Activated T-helper 17 cell treated with anti-CD3 and anti-CD28 coated beads, Interleukin-2, amount 50 U/mL, for 72 hours (primary cell): ENCODE measurements around the gene PDSS2. TPM values are rescaled to one million over a fixed set of nuclear protein-coding genes. Genes with fewer than 3 reads are reported as not detected.
"Not testable (repeated sequence)": the region's sequence is repeated elsewhere in the genome, so short reads cannot be mapped to it uniquely, and the experiment has no call there.

ENCODE experiments used
- ATAC-seq: fragments of 150-1000 bp; cut with Tn5 transposase; replicated peaks from 2 replicates; pipeline ENCODE4 v1.10.0; 2021; ENCODE audit warnings: mild to moderate bottlenecking, moderate library complexity
- H3K27ac Mint-ChIP-seq: one replicate; pipeline ENCODE4 v1.8.0; 2022; ENCODE audit warnings: mixed read lengths
- H3K27me3 Mint-ChIP-seq: one replicate; pipeline ENCODE4 v1.8.0; 2022; ENCODE audit warnings: mixed read lengths
- H3K36me3 Mint-ChIP-seq: one replicate; pipeline ENCODE4 v1.8.0; 2022; ENCODE audit warnings: low read depth, mild to moderate bottlenecking, mixed read lengths
- H3K4me1 Mint-ChIP-seq: one replicate; pipeline ENCODE4 v1.8.0; 2022; ENCODE audit warnings: mixed read lengths
- H3K4me3 Mint-ChIP-seq: one replicate; pipeline ENCODE4 v1.8.0; 2022; ENCODE audit warnings: mild to moderate bottlenecking, mixed read lengths
- H3K9me3 Mint-ChIP-seq: one replicate; pipeline ENCODE4 v1.8.0; 2022; ENCODE audit warnings: mixed read lengths
- total RNA-seq, 2 donors: library from RNA; stranded (reverse); gene quantifications; one replicate each; pipeline ENCODE4 v1.2.3, GENCODE V29; 2022

PDSS2 gene
- total RNA-seq, 2 donors from 2014 or later = 10.4 to 13.6 TPM

DNA sequence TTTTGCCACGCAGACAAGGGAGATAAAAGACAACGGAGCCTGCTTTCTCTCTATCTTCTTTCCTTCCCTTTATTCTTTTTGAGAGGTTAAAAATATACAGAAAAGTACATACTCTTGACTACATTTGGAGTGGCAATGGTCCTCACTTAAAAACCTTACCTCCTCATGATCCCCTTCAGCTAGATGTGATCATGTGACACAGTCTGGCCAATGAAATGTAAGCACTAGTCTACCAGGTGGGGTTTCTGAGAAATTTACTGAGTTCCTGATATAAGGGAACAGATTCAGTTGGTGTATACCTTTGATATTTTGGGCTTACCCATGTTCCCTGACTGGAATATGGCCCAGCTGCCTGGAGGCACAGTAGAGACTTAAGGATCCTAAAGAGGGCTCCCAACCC is 178.6 kb downstream of the PDSS2 start:
- Mint-ChIP-seq H3K9me3 (no peaks in the 10 kb centered on the region), H3K27ac (no peak overlapping the region), H3K27me3 (no peaks in the 10 kb centered on the region), H3K4me3 (no peak overlapping the region), H3K36me3 (no peaks in the 10 kb centered on the region), H3K4me1 (no peaks in the 10 kb centered on the region)
- ATAC-seq = no peak

DNA sequence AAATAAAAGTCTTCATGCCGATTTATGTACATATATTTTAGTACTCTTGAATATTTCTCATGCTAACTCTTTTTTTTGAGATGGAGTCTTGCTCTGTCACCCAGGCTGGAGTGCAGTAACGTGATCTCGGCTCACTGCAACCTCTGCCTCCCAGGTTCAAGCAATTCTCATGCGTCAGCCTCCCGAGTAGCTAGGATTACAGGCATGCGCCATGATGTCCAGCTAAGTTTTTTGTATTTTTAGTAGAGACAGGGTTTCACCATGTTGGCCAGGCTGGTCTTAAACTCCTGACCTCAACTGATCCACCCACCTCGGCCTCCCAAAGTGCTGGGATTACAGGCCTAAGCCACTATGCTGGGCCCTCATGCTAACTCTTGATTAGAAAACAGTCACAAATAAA is 179.4 kb downstream of the PDSS2 start:
- H3K27me3 Mint-ChIP-seq, H3K4me1 Mint-ChIP-seq, H3K9me3 Mint-ChIP-seq, H3K36me3 Mint-ChIP-seq, H3K27ac Mint-ChIP-seq, ATAC-seq, H3K4me3 Mint-ChIP-seq: not testable (repeated sequence)

DNA sequence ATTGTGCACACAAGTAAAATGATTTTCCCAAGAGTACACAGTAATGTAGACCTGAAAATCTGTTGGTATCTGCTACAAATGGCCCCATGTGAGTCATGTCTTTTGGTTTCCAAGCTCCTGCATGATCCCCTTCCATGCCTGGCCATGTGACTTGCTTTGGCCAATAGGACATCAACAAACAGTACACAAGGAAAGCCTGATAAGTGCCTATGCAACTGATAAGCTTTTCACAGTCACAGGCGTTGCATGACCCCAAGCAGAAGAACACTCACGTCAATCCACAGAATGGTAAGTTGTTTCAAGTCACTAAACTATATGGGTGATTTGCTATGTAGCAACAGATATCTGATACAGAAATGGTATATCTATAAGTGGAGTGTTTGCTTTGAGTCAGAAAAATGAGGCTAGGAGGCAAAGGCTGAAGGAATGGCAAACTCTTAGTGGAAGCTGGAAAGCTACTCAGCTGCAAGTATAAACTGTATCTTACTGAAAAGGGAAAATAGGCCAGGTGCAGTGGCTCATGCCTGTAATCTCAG is 184.0 kb downstream of the PDSS2 start:
- Mint-ChIP-seq H3K4me1 (no peaks in the 10 kb centered on the region), H3K27me3 (no peaks in the 10 kb centered on the region), H3K27ac (no peak overlapping the region), H3K4me3 (no peak overlapping the region), H3K9me3 (no peaks in the 10 kb centered on the region), H3K36me3 (peaks cover 5% of the 10 kb centered on the region)
- ATAC-seq = peak; percentile 42

DNA sequence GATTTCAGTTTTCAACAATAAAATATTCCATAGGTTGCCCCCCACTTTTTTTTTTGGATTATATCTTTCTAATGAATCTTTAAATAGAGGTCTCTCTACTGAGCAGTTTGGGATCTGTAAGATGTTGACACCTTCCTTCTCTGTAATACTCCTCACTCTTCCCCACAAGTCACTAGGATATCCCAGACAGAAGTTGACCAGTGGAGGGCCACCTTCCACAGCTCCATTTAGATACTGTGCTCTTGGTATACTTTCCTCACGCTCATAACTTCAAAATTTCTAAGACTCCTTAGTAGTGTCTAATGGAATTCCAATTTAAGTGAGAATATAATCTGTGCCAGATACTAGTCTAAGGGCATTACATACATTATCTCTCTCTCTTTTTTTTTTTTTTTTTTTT is 185.1 kb downstream of the PDSS2 start:
- no peaks in the 10 kb centered on the region for H3K27me3 Mint-ChIP-seq
- ATAC-seq = no peak
- peaks cover 5% of the 10 kb centered on the region for H3K36me3 Mint-ChIP-seq
- no peak overlapping the region for H3K27ac Mint-ChIP-seq
- H3K4me1 Mint-ChIP-seq = no peaks in the 10 kb centered on the region
- no peaks in the 10 kb centered on the region for H3K9me3 Mint-ChIP-seq
- no peak overlapping the region for H3K4me3 Mint-ChIP-seq

DNA sequence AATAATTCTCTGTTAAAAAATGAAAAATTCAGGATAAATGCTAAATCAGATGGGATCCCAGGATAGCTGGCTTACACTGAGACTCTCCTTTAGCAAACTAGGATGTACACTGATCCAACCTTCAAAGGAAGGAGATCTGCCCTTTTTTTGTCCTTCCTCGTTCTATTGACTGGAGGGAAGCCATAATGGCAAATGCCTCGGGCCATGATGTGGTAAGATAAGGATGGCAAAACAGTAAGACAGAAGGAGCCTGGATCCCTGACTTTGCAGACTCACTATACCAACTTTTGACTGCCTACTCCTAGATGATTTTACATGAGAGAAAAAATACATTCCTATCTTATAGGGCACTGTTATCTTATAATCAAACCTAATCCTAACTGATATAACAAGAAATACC is 187.1 kb downstream of the PDSS2 start:
- H3K27ac Mint-ChIP-seq = no peak overlapping the region
- no peak overlapping the region for H3K4me3 Mint-ChIP-seq
- no peaks in the 10 kb centered on the region for H3K9me3 Mint-ChIP-seq
- no peaks in the 10 kb centered on the region for H3K4me1 Mint-ChIP-seq
- H3K36me3 Mint-ChIP-seq = peaks cover 5% of the 10 kb centered on the region
- no peak for ATAC-seq
- H3K27me3 Mint-ChIP-seq = no peaks in the 10 kb centered on the region

DNA sequence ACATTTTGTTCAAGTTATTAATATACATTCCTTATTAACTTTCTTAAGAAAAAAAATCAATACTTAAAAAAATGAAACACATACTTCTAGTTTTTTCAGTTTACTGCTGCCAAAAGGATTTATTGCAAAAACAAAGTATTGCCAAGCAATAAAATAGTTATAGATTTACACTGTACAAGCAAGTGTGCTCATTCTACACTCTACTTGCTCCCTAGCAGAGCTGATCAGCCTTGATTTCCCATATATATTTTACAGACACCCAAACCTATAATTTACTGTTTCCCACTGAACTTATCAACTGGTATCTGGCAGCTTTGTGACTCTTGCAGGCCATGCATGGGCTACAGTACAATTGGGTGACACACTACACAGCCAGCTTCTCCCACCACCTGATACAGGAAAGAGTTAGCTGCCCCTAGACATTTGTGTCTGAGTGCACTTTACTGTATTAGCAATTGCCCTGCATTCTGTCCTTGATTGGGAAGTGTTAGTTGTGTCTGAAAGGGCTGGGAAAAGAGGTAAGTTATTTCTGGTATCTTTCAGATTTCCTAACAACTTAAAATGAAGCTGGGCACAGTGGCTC is 188.1 kb downstream of the PDSS2 start:
- ATAC-seq = no peak
- no peak overlapping the region for H3K27ac Mint-ChIP-seq
- peaks cover 5% of the 10 kb centered on the region for H3K36me3 Mint-ChIP-seq
- H3K9me3 Mint-ChIP-seq = no peaks in the 10 kb centered on the region
- H3K4me3 Mint-ChIP-seq = no peak overlapping the region
- no peaks in the 10 kb centered on the region for H3K27me3 Mint-ChIP-seq
- no peaks in the 10 kb centered on the region for H3K4me1 Mint-ChIP-seq

DNA sequence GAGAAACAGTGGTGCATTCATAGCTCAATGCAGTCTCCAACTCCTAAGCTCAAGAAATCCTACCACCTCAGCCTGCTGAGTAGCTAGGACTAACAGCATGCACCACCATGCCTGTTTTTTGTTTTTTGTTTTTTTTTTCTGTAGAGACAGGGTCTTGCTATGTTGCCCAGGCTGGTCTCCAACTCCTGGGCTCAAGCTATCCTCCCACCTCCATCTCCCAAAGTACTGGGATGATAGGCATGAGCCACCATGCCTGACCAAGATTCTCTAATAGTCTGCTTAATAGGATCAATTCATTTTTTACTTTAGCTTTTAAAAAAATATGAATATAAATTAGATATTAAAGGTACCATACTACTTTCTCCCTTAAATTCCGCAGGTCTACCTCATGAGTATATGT is 191.7 kb downstream of the PDSS2 start:
- Mint-ChIP-seq H3K27me3 (no peaks in the 10 kb centered on the region), H3K27ac (no peak overlapping the region), H3K4me3 (no peak overlapping the region), H3K36me3 (no peaks in the 10 kb centered on the region), H3K9me3 (no peaks in the 10 kb centered on the region), H3K4me1 (no peaks in the 10 kb centered on the region)
- no peak for ATAC-seq

DNA sequence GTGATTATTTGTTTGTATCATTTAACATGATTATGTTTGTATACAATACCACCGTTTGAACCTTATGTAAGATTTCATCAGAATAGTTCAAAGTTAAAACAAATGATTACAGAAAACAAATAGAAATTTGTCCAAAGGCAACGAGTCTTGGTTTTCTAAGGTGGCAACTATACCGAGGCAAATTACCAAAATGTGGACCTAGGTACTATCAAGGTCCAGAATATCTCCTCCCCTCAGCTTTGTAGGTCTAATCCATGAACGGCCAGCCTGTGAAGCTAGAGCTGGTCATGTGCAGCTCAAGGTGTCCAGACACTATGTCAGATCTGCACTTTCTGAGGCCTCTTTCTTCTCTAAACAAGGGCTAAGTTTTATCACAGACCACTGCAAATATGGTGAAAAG is 192.4 kb downstream of the PDSS2 start:
- H3K9me3 Mint-ChIP-seq = no peaks in the 10 kb centered on the region
- no peaks in the 10 kb centered on the region for H3K27me3 Mint-ChIP-seq
- H3K4me3 Mint-ChIP-seq = no peak overlapping the region
- H3K36me3 Mint-ChIP-seq = no peaks in the 10 kb centered on the region
- no peak overlapping the region for H3K27ac Mint-ChIP-seq
- no peak for ATAC-seq
- H3K4me1 Mint-ChIP-seq = no peaks in the 10 kb centered on the region

DNA sequence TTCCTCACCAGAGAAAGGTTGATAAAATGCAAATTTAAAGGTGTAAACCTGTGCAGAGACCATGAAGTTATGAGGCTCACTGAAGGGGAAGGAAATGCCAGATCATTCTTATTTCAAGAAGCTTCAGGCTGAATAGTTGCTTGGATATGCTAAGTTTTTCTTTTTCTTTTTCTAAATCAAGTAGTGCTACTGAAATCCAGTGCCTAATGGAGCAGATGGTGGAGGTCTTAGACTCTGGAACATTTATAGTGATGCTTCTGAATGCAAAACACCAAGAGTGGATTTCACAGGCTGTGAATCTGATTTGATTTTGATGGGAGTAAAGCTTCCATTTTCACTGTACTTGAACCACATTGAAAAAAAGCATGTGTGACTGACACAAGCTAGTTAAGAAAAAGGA is 192.8 kb downstream of the PDSS2 start:
- H3K36me3 Mint-ChIP-seq = no peaks in the 10 kb centered on the region
- H3K27me3 Mint-ChIP-seq = no peaks in the 10 kb centered on the region
- H3K4me3 Mint-ChIP-seq = no peak overlapping the region
- ATAC-seq = no peak
- H3K27ac Mint-ChIP-seq = no peak overlapping the region
- H3K9me3 Mint-ChIP-seq = no peaks in the 10 kb centered on the region
- H3K4me1 Mint-ChIP-seq = no peaks in the 10 kb centered on the region

DNA sequence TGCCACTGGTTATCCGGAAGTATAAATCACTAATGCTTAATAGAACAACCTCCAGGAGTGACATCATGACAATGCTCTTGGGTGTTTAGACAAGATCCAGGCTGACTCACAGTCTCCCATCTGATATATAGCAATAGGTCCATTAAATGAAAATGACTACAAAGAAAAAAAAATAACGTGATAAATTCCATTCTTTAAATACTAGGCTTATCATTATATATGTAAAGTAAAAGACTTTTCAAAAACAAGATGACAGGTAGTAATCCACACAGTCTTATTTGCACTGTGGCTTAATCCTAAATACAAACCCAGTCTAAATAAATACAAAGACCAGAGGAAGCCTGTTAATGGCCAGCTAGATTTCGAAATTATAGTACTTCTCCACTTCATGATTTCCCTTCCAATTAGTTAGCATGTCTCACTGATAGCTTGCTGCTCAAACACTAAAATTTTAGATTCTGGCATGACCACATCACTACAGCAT is 195.0 kb downstream of the PDSS2 start:
- ATAC-seq = no peak
- Mint-ChIP-seq H3K27ac (no peak overlapping the region), H3K9me3 (no peaks in the 10 kb centered on the region), H3K27me3 (no peaks in the 10 kb centered on the region), H3K4me3 (no peak overlapping the region), H3K4me1 (no peaks in the 10 kb centered on the region), H3K36me3 (no peaks in the 10 kb centered on the region)

DNA sequence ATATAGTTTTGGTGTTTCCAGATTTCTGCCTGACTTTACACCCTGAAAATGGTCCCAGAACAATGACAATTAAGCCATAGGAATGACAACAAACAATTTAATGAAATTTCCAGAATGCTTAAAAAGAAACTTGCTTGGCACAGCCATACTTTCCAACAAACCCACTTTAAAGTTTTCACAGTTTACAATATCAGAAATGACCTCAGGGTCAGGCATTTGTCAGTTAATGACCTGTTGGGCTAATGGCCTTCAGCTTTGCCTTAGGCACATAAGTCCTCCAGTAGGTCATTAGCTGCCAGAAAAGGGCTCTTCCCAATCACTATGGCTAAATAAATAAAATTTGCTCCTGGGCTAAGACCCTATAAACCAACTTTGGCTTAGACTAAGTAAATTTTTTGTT is 199.4 kb downstream of the PDSS2 start:
- no peaks in the 10 kb centered on the region for H3K27me3 Mint-ChIP-seq
- H3K36me3 Mint-ChIP-seq = no peaks in the 10 kb centered on the region
- no peaks in the 10 kb centered on the region for H3K9me3 Mint-ChIP-seq
- no peak overlapping the region for H3K4me3 Mint-ChIP-seq
- no peaks in the 10 kb centered on the region for H3K4me1 Mint-ChIP-seq
- H3K27ac Mint-ChIP-seq = no peak overlapping the region
- no peak for ATAC-seq

DNA sequence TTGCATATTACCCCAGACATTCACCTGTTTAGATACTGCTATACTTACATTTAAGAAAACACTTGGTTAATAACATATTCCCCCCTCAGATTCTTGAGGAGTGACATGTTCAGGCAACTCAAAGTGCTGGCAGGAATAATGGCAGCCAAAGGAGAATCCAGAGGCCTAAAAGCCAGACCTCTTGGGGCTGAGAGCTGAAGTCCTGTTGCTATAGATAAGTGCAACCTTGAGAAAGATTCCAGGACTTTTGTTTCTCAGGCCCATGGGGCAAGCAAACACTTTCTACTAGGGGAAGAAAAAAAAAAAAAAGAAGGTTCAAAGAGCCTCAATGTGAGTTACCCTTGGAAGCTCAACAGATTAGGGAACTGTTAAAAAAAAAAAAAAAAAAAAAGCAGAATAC is 211.2 kb downstream of the PDSS2 start:
- no peak for ATAC-seq
- Mint-ChIP-seq H3K4me3 (no peak overlapping the region), H3K9me3 (no peaks in the 10 kb centered on the region), H3K27me3 (no peaks in the 10 kb centered on the region), H3K4me1 (no peaks in the 10 kb centered on the region), H3K36me3 (peaks cover 6% of the 10 kb centered on the region), H3K27ac (no peak overlapping the region)

DNA sequence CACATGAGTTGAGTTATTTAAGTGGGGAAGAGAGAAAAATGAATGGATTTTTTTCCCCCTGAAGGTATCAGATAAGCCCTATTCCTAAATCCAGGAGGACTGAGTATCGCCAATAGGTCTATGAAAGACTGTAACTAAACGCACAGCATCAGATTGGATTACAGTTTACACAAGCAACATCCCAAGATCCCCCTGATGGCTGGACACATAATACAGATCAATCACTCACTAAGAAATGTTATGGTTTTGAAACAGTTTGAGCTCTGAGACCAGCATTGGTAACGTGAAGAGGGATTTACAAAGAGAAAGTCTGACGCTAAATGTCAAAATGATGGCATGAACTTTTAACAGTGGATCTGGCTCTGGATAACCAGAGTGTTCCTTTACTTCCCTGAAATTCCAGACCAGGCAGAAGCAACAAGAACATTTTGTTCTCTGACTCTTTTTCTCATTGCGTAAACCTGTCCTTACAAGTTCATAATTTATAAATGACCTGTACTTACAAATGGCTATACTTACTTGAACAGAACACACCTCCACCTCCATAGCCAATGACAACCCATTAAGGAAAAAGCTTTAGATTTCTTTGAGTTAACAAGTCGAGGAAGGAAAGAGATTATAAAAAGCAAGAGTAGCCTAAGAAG is 212.3 kb downstream of the PDSS2 start:
- Mint-ChIP-seq H3K9me3 (no peaks in the 10 kb centered on the region), H3K27me3 (no peaks in the 10 kb centered on the region), H3K27ac (no peak overlapping the region), H3K4me1 (no peaks in the 10 kb centered on the region), H3K36me3 (peaks cover 6% of the 10 kb centered on the region), H3K4me3 (no peak overlapping the region)
- ATAC-seq = no peak

DNA sequence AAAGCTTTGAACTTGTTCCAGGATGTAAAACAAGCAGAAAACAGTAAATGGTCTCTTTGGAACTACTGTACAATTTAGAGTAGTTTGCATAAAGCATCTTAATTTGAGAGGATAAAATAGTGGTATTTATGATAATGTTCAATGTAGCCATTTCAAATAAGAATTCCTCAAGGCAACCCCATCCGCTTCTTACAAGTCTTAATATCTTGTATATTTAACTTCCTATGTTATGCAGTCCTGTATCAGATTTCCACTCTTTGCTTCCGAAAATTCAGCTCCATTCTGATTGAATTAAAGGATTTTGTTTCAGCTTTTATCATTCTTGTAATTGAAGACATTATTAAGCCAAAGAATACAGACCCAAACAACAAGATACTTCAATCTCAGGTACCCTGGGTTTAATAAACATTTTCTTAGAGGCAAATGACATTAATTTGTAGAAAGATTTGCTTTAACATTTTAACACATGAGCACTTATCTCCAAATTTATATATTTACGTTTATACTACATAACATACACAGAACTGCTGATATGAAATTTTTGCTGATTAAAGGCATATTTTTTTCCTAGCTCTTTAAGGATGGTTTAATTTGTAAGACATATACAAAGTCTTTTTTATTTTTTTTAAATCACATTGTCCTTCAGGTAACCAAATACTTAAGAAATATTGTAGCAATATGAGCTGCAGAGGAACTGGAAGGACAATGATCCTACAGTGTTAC is 213.0 kb downstream of the PDSS2 start:
- Mint-ChIP-seq H3K27ac (no peak overlapping the region), H3K27me3 (no peaks in the 10 kb centered on the region), H3K4me1 (no peaks in the 10 kb centered on the region), H3K36me3 (peaks cover 6% of the 10 kb centered on the region), H3K9me3 (no peaks in the 10 kb centered on the region), H3K4me3 (no peak overlapping the region)
- ATAC-seq = no peak
